DMS114 treated with DMSO at 0.1 percent for 48 hours (cell line): Measurements from ENCODE around the gene CPNE5.

Experiments used
- DNase-seq: peaks from one replicate; lab custom pipeline; 2025; ENCODE audit not compliant: unreplicated experiment; lab: John Stamatoyannopoulos, UW

CPNE5 gene

GRCh38 chr6:36838896-36839748 lies at the start of gene CPNE5:
Gene CPNE5, minus strand, starts transcription at chr6:36839444. Its CDS starts 67 bp downstream, at chr6:36839377.
- DNase-seq = no peak

- DNase-seq = no peak
These were observed 48.9 kb upstream of the CPNE5 start for GRCh38 chr6:36888115-36888643.

GRCh38 chr6:36886950-36887618 lies 47.8 kb upstream of the CPNE5 start:
- no peak for DNase-seq

- peak; percentile 95 for DNase-seq
These were observed 46.5 kb upstream of the CPNE5 start, which contains the start of gene C6orf89 for GRCh38 chr6:36885461-36886401. Gene C6orf89, plus strand, starts transcription at chr6:36885952. Its CDS starts 13,493 bp downstream, at chr6:36899445.

GRCh38 chr6:36884610-36885009 lies 45.4 kb upstream of the CPNE5 start:
- no peak for DNase-seq

- no peak for DNase-seq
These were observed 36.0 kb upstream of the CPNE5 start for GRCh38 chr6:36875250-36875633.

- peak; percentile 99 for DNase-seq
These were observed 35.4 kb upstream of the CPNE5 start, which contains the start of gene PPIL1 for GRCh38 chr6:36874443-36875249. Gene PPIL1, minus strand, starts transcription at chr6:36874803. Its CDS starts 31 bp downstream, at chr6:36874772.

- DNase-seq = no peak
These were observed 34.6 kb upstream of the CPNE5 start for GRCh38 chr6:36873612-36874442.

GRCh38 chr6:36873115-36873514 lies 33.9 kb upstream of the CPNE5 start:
- no peak for DNase-seq

- no peak for DNase-seq
These were observed 32.4 kb upstream of the CPNE5 start for GRCh38 chr6:36871686-36872085.

- no peak for DNase-seq
These were observed 28.4 kb upstream of the CPNE5 start for GRCh38 chr6:36867471-36868224.

GRCh38 chr6:36865835-36866234 lies 26.6 kb upstream of the CPNE5 start:
- DNase-seq = no peak

- DNase-seq = no peak
These were observed 24.7 kb upstream of the CPNE5 start for GRCh38 chr6:36863670-36864540.

- DNase-seq = no peak
These were observed 23.7 kb upstream of the CPNE5 start for GRCh38 chr6:36862848-36863382.

- no peak for DNase-seq
These were observed 23.1 kb upstream of the CPNE5 start for GRCh38 chr6:36862164-36862847.

GRCh38 chr6:36860126-36860525 lies 20.9 kb upstream of the CPNE5 start:
- DNase-seq = no peak
